GM12864 (cell line): Measurements from ENCODE around the gene SLC34A1.

Experiments used
- DNase-seq: peaks from one replicate; pipeline ENCODE4 v3.0.0-alpha.2; 2011; ENCODE audit warnings: low read depth
- H3K4me3 ChIP-seq: 2 replicates; pipeline ENCODE4 v1.5.1; 2011; ENCODE audit warnings: mild to moderate bottlenecking, low read depth, low read length, control low read depth
- CTCF ChIP-seq: IDR thresholded peaks from 2 replicates; pipeline ENCODE4 v1.5.1; 2011; ENCODE audit warnings: low read depth, mild to moderate bottlenecking, moderate library complexity, low read length, control low read depth, inconsistent platforms; ENCODE audit errors: missing control alignments

The SLC34A1 gene

GRCh38 chr5:177377851-177378776, 6.1 kb upstream of the SLC34A1 start:
- TF ChIP-seq CTCF = no peak
- no peak for DNase-seq
- H3K4me3 ChIP-seq = no peak overlapping the region

DNA sequence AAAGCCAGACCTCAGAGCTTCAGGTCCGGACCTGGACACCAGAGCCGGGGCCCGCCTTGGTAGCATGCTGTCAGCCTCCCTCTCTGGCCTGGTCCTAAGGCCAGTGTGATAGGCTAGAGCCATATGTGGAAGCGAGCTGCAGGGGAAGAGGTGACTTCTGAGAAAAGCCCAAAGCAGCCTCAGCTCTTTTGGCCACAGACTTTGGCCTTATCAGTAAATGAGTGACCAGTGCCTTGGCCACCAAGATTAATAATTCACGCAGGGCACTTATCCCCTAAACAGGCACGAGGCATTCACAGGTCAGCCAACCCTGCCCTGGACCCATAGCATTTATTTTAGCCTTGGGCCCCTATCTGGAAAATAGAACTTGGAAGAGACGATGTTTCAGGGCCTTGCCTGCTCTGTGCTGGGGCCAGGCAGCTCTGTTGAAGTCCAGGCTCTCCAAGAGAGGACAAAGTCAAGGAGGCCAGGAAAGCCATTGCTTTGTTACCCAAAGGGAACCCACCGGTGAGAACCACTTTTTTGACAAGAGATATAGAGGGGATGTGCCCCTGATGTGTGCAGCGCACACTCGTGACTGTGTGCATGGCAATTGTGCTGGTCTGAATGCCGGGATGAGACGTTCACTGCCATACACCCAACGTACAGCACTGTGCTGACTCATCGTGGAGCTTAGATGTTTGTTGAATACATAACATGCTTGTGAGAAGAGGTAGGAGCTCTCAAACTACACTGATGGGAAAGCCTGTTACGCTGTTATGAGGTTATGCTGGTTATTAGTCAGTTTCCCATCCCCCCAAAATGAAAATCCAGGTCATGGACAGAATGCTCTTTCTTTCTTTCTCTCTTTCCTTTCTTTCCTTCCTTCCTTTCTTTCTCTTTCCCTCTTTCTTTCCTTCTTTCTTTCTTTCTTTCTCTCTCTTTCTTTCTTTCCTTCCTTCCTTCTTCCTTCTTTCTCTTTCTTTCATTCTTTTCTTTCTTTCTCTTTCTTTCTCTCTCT, 5.0 kb upstream of the SLC34A1 start:
- no peak for TF ChIP-seq CTCF
- no peak for DNase-seq
- no peak overlapping the region for H3K4me3 ChIP-seq

DNA sequence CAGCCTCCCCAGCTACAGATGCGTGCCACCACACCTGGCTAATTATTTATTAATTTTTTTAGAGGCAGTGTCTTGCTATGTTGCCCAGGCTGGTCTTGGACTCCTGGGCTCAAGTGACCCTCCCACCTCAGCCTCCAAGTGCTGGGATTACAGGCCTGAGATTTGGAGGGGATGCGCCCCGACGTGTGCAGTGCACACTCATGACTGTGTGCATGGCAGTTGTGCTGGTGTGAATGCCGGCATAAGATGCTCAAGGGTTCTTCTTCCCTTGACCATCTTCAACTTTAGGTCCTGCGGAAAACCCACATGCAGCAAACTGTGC, 3.5 kb upstream of the SLC34A1 start:
- no peak for DNase-seq

GRCh38 chr5:177382423-177383029, 1.7 kb upstream of the SLC34A1 start:
- TF ChIP-seq CTCF = peak; percentile 28
- no peak for DNase-seq

More for the DNA sequence above, 3.5 kb upstream of the SLC34A1 start:
- H3K4me3 ChIP-seq = no peak overlapping the region
- no peak for TF ChIP-seq CTCF

GRCh38 chr5:177383181-177383580, 1.1 kb upstream of the SLC34A1 start:
- DNase-seq = no peak
- H3K4me3 ChIP-seq = no peak overlapping the region
- TF ChIP-seq CTCF = no peak

More at GRCh38 chr5:177382423-177383029, 1.7 kb upstream of the SLC34A1 start:
- H3K4me3 ChIP-seq = no peak overlapping the region

DNA sequence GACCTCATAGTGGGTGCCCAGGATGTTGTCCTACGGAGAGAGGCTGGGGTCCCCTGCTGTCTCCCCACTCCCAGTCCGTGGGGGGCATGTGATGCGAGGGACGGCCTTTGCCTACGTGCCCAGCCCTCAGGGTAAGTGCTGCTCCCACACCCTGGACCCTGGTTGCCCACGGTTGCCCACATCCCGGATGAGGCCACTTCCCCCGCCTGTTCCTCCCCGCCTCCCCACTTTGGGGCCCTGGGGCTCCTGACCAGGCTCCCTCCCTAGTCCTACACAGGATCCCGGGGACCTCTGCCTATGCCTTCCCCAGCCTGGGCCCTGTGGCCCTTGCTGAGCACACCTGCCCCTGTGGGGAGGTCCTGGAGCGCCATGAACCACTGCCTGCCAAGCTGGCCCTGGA, 1.5 kb downstream of the SLC34A1 start:
- no peak overlapping the region for H3K4me3 ChIP-seq
- TF ChIP-seq CTCF = no peak
- DNase-seq = no peak
